ENCODE results near the gene CELSR1.

GRCh38 chr22:46394622-46395021 is 142.8 kb downstream of the CELSR1 start:
- TF ChIP-seq, protein P1, sequence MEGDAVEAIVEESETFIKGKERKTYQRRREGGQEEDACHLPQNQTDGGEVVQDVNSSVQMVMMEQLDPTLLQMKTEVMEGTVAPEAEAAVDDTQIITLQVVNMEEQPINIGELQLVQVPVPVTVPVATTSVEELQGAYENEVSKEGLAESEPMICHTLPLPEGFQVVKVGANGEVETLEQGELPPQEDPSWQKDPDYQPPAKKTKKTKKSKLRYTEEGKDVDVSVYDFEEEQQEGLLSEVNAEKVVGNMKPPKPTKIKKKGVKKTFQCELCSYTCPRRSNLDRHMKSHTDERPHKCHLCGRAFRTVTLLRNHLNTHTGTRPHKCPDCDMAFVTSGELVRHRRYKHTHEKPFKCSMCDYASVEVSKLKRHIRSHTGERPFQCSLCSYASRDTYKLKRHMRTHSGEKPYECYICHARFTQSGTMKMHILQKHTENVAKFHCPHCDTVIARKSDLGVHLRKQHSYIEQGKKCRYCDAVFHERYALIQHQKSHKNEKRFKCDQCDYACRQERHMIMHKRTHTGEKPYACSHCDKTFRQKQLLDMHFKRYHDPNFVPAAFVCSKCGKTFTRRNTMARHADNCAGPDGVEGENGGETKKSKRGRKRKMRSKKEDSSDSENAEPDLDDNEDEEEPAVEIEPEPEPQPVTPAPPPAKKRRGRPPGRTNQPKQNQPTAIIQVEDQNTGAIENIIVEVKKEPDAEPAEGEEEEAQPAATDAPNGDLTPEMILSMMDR (IDR thresholded peaks at IDR 0.05) = no peak
- TF ChIP-seq POLR2A (IDR thresholded peaks at IDR 0.05) (no peak), EP300 (IDR thresholded peaks at IDR 0.05) (no peak)

Data from ovary (tissue), 3 donors.